HK-2 (cell line): Measurements from ENCODE around the gene PDLIM5.

Experiments
- DNase-seq: peaks from one replicate; pipeline ENCODE4 v3.0.0-alpha.2; 2018; ENCODE audit not compliant: unreplicated experiment

PDLIM5 gene

GRCh38 chr4:94695384-94695783 lies 243.6 kb downstream of the PDLIM5 start:
- peak; percentile 29 for DNase-seq

DNA sequence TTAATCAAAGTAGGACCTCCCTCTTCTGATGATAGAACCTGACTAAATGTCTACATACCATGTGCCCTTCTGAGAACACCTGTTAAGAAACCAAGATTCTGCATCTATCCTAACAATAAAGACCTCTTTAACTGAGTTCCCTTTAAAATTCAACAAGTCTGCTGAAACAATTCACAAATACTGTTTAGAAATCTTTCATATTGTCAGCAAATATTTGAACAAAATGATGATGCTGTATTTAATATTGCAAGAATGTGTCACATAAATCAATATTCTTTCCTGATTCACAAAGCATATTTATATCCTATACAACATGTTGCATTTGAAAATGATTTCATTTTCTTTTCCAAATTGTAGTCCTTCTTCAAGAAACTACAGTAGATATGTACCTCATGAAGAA lies 246.4 kb downstream of the PDLIM5 start:
- DNase-seq, result no peak

- no peak for DNase-seq
These were observed 248.6 kb downstream of the PDLIM5 start for GRCh38 chr4:94700298-94700697.

DNA sequence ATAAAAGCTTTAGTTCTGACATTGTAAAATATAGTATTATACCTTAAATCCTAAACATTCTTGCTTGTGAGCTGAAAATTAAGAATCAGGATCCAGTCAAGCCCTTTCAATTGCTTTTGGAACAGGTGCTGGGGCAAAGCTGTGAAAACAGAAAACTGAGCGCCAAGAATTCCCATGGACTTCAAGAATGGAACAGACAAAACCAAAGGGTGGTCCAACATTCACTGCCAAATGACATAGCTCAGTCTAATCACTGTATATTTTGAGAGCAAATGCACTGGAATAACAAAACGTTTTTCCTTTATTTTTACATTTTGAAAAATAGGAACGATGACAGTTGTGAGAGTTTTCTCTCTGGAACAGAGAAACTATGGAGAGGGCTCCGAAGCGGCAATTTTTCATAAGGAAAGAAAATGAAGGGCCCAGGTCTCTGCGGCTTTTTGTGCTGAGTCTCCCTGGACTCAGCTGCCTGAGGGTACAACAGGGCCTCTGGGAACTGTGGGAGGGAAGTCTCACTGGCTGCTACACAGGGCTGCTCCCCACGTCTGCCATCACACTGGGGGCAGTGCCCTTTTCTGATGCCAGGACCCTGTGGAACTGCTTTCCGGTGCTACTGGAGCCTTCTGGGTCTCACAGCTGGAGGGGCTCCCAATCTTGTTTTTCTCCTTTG lies 250.0 kb downstream of the PDLIM5 start:
- no peak for DNase-seq

- no peak for DNase-seq
These were observed 259.9 kb downstream of the PDLIM5 start for GRCh38 chr4:94711635-94712034.

- DNase-seq, result no peak
These were observed 262.8 kb downstream of the PDLIM5 start for GRCh38 chr4:94714365-94715160.

- no peak for DNase-seq
These were observed 264.0 kb downstream of the PDLIM5 start for GRCh38 chr4:94715726-94716125.
